GM19452 (cell line): ENCODE data around the gene TSPAN9.

Experiments
- ATAC-seq: cut with Tn5 transposase; IDR thresholded peaks from one replicate; pipeline ENCODE4 v1.9.1; 2021; ENCODE audit not compliant: unreplicated experiment

The TSPAN9 gene

GRCh38 chr12:3265406-3265805, 188.2 kb downstream of the TSPAN9 start:
- no peak for ATAC-seq

DNA sequence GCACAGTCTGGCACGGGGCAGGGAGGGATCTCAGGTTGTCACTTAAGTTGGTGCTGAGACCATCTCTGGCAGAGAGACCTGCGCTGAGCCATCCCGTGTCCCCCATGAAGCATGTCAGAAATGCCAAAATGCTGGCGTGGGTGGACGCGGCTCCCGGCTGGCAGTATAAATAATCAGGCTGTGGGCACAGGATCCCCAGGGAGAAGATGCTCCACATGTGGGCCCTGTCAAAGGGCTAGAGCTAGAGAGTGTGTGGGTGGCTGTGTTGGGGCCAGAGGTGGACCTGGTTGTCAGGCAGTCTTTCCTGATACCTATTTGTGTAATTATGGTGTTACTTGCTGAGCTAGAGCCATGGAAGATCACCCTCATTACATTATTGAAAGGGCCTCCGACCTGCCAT, 189.5 kb downstream of the TSPAN9 start:
- ATAC-seq, result no peak

DNA sequence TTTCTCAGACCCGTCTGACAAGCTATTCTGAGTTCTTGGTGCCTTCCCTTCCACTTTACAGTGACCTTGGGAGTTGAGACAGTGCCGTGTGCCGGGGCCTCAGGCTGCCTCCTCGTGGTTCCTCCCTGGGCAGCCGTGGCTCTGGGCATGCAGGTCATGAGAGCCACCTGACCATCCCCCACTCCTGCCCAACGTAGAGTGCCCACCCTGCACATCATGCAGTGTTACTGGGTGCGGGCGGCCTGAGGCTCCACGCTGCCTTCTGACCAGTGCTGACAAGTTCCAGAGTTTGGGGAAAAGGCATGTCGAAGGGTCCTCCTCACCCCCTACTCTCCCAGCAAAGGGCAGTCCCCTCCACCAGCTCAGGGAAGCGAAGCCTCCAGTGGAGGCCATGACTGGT, 190.5 kb downstream of the TSPAN9 start:
- no peak for ATAC-seq

- no peak for ATAC-seq
Observed at GRCh38 chr12:3269594-3269993, 192.4 kb downstream of the TSPAN9 start.

DNA sequence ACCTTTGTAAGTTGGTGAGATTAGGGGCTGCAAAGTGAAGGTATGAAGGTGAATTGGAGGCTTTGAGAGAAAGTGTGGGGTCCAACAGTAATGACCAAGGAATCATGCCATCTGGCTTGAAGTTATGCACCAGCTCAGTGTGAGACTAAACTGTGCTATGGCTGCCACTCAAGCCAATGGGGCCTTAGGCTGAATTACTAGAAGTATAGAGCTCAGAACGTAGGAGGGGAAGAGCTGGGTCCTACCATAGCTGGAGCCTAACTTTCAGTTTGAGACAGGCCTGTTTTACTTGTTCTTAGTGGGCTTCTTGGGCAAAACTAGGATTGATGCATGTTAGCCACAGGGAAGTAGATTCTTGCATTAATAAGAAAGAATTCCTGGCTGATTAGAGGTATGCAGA, 194.0 kb downstream of the TSPAN9 start:
- no peak for ATAC-seq

DNA sequence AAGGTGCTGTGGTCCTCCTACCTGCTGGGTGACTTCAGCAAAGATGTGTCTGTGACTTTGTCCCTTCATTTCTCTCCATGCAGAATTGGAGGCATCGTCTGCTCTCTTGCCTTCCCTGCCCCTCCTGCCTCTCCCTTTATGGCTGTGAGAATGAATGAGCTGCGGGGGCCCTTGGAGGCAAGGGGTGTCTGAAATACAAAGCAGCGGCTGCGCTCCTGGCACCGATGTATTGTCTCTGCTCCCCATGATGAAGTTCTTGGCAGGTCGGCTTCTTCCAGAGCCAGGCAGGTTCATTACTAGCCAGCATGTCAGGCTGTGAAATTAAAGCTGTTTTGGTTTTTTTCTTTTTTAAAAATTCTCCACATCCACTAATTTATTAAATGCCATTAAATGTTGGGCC, 194.5 kb downstream of the TSPAN9 start:
- no peak for ATAC-seq

DNA sequence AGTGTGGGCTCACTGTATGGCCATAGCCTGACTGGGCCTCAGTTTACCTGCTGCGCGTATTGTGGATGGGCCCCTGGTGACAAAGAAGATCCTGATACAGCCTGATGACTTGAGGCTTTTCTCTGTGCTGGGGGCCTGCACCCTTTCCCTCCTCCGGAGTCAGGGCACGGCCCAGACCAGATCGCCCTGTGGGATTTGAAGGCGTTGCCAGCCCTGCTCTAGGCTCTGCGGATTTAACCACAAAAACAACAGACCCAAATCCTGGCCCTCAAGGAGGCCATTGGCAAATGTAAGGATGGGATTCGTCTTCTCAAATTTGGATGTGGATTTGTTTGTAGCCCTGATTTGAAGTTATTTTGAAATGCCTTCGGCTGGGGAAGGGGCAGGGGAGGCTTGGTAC, 195.8 kb downstream of the TSPAN9 start:
- no peak for ATAC-seq

GRCh38 chr12:3273409-3273853, 196.3 kb downstream of the TSPAN9 start:
- no peak for ATAC-seq

DNA sequence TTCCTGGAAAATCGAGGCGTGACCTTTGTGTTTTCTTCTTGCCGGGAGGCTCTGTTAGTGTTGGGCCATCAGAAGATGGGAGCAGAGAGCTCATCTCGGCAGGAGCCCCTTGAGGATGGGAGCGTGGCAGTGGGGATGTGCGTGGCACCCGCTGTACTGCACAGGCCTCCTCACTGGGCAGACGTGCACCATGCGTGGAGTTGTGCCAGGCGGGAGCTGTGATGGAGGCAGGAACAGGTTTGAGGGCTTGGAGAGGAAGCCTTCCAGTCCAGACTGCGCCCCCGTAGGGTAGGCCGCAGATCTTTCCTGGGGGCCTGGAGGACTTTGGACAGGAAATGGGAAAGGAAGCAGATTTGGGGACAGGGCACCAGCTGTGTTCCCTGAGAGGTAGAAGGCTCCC, 197.5 kb downstream of the TSPAN9 start:
- ATAC-seq, result no peak

- no peak for ATAC-seq
Observed at GRCh38 chr12:3275171-3276041, 198.2 kb downstream of the TSPAN9 start.

DNA sequence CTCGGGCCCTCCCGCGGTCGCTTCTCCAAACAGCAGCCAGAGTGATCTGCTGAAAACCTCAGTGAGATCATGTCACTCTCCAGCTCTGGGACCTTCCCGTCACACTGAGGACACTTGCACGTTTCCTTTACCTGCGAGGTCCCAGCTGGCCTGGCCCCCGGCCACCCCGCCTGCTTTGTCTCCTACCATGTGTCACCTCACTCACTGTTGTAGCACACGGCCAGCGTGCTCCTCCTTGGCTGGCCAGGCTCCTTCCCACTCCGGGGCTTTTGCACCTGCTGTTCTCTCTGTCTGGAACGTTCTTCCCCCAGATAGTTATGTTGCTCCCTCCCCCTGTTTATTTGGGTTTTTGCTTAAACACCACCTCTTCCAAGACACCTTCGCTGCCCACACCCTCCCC, 199.0 kb downstream of the TSPAN9 start:
- ATAC-seq, result no peak

DNA sequence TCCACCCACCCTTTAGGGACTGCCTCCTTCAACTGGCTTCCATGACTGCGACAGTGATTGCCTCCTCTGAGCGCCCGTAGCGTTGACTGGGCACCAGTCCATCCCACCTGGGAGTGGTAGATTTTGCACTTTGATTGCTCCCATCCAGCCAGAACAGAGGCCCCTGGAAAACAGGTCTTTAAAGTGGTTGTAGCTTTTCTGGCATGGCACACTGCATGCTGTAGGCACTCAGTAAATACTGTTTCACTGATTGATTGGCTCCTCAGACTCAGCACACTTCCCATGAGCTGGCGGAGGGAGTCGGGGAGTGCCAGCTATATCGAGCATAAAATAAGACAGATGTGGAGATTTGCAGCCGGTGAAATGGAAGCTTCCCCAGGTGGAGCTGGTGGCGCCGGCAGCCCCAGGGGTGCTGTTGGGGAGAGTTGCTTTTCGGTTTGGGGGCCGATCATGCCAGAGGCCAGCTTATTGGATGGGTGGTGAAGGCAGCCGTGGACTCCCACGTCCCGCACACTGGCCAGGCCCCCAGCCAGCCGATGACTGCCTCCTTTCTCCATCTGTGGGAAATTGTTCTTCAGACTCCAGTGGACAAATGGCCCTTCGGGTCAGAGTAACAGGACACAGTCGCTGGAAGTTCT, 200.2 kb downstream of the TSPAN9 start:
- no peak for ATAC-seq

DNA sequence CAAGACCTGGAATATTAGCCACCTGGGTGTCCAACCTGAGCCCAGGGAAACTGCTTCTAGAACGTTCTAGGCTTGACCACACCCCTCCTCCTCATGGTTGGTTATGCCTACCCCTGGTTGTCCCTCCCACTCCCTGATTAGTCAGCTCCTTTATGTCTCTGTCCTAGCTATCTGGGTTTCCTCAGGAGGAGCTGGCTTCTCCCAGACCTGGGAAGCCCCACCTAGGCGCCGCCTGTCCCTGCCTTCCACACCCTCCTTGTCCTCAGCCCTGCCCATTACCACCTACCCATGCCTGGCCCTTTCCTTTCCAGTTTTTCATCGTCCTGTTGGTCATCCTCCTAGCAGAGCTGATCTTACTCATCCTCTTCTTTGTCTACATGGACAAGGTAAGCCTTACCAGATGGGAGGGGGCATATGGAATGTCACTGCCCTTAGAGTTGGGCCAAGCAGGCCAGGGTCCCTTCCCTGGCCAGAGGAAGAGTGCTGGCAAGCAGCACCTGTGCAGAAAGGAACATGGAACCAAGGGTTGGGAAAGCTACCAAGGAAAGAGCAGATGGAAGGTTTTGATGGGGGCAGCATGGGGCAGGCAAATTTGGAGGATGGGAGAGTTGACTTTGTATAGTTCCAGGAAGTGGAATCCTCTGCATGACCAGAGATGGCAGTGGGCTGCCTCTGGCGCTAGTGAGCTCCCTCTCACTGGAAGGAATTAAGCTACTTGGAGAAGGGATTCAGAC, 201.7 kb downstream of the TSPAN9 start:
- no peak for ATAC-seq

DNA sequence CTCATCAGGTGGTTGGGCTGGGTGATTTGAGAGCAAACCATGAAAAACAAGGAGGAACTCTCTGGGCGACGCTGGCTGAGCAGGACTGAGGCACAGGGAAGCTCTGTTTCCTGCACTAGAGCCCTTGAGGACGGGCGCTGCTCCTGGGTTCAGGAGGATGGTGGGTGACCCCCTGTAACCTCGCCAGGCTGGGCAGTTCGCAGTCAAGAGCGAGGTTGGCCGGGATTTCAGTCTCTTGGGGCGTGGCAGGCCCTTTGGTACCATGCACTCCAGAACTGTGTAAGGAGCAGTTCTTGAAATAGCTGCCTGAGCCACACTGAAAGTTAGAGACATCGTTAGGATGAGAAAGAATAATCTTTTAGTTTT, 202.2 kb downstream of the TSPAN9 start:
- no peak for ATAC-seq

GRCh38 chr12:3279832-3280231, 202.7 kb downstream of the TSPAN9 start:
- no peak for ATAC-seq

- ATAC-seq, result no peak
Observed at GRCh38 chr12:3280967-3281366, 203.8 kb downstream of the TSPAN9 start.

DNA sequence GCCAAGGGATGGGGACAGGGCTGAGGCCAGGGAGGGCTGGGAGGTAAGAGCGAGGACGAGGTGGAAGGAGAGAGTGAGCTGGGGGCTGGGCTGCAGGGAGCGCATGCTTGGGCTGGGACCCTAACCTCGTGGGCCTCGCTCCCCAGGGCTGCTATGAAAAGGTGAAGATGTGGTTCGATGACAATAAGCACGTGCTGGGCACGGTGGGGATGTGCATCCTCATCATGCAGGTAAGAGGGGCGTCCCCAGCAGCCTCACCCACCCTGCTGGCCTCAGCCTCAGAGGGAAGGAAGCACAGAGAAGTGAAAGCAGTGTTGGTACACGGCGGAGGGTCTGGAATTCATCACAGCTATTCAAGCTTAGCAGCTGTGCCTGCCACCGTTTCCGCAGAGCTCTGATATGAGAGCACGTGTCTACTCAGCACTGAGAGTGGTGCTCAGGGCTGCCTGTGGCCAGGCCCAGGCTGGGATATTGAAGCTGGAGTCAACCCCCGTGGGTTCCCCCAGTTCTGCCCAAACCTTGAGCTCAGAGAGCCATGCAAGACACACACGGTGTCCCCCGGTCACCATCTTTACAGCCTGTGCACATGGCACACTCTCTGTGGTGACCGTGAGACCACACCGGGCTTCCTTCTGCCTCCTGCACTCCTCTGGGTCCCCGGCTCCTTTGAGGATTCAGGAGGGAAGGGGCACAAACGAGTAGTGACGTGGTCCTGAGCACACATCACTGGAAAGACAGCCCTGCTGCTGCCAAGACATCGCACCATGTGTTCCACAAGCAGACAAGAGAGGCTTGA, 204.6 kb downstream of the TSPAN9 start:
- ATAC-seq, result no peak

DNA sequence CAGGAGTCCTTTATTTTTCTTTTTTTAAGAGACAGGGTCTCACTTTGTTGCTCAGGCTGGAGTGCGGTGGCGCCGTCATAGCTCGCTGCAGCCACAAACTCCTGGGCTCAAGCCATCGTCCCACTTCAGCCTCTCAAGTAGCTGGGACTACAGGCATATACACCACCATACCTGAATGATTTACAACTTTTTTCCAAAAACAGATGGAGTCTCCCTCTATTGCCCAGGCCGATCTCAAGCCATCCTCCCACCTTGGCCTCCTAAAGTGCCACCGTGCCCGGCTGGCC, 205.1 kb downstream of the TSPAN9 start:
- ATAC-seq, result no peak

- no peak for ATAC-seq
Observed at GRCh38 chr12:3283137-3283680, 206.0 kb downstream of the TSPAN9 start.

DNA sequence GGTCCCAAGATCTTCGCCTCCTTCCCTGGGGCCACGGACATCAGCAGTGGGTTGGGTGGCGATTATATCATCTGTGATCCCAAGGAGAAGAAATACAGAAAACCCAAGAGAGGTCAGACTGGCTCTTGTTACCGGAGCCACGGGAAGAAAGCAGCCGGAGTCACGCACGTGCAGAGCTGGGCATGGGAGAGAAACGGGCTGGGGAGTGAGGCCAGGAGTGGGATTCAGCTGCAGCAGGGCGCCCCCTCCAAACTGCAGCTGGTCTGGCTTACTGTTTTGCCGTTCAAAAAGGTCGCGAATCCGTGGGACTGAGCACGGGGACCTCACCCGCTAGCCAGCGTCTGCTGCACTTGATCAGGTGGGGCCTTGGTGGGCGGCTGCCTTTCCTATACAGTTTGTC, 207.2 kb downstream of the TSPAN9 start:
- ATAC-seq, result no peak

DNA sequence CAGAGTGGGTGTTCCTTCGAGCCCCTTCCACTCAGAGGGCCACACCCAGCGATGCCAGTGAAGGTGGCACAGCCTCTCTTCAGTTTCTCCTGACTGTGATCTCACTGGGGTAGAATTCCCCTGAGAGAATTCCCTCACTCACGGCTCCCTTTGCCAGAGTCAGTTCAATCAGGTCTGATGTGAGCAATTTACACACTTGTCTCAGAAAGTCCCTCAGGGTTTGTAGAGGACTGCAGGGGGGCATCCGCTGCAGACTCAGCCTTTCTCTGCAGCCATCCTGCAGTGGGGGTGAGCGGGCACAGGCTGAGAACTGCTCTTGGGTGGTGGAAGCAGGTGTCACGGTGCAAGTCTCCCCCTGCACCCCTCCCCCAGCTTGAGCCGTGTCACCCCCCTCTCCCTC, 208.4 kb downstream of the TSPAN9 start:
- no peak for ATAC-seq
